Inflammatory macrophage (primary cell): Measurements from ENCODE around the gene GOPC.
"Not testable (repeated sequence)": the region's sequence is repeated elsewhere in the genome, so short reads cannot be mapped to it uniquely, and the experiment has no call there.

ENCODE experiments used
- DNase-seq, 2 donors: peaks; one replicate each; pipeline ENCODE4 v3.0.0-alpha.2; 2020 to 2022
- total RNA-seq, 18 experiments: gene quantifications; one replicate each; lab custom pipeline; 2026; ENCODE audit warnings: mixed read lengths in 6 of 18, inconsistent platforms in 2 of 18; lab: John Stamatoyannopoulos, UW

Gene GOPC
- total RNA-seq: 20.3 to 43.3 (median 32.2) reads per million in 18 experiments

DNA sequence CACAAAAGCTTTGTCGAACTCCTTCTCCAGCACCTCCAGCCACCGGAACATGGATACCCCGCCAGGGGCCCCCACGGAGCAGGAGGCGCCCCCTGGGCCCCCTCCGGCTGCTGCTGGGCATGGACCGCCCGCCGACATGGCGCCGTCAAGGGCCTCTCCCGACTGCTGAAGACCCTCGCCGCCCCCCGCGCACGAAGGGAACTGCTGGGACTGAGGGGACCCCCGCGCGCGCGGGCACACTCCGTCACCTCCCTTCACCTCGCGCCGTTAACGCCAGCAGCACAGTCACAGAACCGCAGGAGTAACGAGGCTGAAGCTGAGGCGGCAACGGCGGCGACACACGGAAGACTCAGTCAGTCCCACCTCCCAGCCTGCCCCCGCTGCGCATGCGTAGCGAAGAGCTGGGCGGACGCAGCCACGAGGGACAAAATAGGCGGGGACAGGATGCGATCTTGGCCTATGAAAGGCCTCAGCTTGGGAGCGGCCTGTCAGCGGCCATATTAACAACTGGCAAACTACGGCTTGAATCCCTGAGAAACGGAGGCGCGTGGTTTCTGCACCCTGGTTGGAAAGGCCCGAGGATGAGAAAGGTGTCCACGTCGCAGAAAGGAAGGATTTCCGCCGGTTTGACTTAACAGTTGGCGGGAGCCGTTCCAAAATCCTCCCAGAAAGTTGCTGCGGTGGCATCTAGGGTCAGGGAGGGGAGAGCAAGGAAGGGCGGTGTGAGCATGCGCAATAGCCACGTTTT is at the start of gene GOPC:
Gene GOPC (minus strand): TSS at position 361 of the 748 bp plus-strand sequence. CDS start 223 bp downstream, at position 138.
- peak; percentile 98 for DNase-seq

DNA sequence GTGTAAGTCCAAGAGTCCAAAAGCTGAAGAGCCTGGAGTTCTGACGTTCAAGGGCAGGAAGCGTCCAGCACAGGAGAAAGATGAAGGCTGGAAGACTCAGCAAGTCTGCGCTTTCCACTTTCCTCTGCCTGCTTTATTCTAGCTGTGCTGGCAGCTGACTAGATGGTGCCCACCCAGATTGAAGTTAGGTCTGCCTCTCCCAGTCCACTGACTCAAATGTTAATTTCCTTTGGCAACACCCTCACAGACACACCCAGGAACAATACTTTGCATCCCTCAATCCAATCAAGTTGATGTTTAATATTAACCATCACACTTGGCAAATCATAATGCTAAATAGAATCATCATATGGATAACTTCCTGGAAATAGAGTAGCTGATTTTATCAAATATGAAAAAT is 49.7 kb upstream of the GOPC start:
- not testable (repeated sequence) for DNase-seq

DNA sequence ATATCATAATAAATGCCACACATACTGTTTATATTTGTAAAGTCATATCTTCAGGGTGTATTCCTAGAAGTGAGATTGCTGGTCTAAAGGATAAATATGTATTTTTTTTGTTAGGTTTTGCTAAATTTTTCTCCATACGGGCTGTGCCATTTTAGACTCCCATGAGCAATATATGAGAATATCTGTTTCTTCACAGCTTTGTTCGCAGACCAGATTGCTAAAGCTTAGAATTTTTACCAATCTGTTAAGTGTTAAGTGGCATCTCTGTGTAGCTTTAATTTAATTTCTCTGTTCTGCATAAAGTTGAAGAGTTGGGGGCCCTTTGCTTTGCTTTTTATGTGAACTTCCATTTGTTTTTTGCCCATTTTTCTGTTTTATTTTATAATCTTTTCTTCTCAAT is 40.7 kb upstream of the GOPC start:
- no peak for DNase-seq

DNA sequence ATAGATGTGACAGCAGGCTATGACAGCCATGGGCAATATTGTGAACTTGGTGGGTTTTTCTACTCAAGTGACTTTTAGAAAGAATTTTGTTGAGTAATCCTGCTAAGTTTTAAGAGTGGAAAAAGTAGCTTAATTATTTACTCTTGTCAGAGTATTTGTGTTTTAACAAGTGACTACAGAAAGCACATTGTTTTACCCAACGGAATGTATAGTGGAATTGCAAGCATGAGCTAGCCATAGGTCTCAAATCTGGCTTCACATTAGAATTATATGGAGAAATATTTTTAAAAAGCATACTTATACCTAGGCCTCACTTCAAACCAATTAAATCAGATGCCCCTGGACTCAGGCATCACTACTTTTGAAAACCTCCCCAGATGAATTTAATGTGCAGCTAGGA is 35.5 kb upstream of the GOPC start:
- no peak for DNase-seq

DNA sequence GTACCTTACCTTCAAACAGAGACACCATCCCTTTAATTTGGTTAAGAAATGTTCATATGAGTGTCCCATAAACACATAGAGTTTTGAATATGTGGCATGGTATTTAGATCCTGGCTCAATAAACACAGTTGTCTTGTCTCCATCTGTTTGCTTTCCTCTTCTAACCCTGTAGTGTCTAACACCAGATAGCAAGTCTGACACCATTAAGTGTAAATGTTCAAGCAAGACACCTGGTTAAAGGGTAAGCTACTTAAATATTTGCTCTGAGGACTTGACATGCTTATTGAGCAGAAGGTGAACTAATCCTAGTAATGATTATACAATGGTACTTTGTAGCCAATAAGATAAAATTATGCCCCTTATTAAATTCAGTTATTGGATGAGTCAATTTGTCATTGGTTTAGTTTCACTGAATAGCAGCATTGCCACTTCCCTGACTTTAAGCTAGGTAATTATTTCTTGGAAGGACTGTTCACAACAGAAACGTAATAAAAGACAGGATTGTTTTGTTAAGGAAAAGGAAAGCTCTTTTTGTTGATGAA is 26.9 kb upstream of the GOPC start:
- DNase-seq: no peak

DNA sequence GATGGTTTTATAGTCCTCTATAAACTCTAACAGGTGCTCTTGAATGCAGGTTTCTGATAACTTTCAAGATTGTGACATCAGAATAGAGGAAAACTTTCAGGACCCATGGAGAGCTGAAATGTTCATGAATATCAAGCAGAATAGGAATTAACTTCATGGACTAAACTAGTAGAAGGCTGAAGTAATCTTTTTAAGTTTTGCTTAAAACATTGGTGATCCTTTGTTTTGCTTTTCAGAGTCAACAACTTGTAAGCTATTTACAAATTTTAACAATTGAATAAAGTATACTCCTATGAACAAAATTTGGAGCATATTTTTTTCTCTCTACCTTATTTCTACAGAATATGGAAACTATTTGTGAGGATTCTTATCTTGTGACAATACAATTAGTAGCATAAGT is 25.2 kb upstream of the GOPC start:
- no peak for DNase-seq

DNA sequence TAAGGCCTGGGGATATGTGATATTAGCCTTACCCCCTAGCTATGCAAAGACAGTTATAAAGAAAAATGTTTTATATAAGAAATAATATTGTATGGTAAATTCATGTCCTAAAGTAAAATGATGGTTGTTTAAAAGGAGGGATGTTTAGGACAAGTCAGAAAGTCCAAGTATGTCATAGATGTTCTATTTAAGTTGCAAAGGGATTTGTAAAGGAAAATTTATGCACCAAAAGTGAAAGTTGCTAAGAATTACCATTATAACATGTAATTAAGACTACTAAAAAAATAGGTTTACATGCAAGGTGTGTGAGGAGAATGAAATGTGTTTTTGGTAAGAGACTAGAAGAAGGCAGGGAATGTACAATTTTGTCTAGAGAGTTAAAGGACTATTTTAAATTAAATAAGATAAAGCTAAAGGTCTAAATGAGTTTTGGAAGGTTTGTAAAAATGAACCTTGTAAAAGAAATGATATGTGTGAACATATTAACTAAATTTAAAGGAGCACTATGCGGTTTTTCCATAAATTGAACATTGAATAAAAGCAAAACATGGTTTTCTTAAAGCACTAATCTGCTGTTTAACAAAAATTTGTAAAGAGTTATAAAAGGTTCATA is 22.7 kb upstream of the GOPC start:
- no peak for DNase-seq

DNA sequence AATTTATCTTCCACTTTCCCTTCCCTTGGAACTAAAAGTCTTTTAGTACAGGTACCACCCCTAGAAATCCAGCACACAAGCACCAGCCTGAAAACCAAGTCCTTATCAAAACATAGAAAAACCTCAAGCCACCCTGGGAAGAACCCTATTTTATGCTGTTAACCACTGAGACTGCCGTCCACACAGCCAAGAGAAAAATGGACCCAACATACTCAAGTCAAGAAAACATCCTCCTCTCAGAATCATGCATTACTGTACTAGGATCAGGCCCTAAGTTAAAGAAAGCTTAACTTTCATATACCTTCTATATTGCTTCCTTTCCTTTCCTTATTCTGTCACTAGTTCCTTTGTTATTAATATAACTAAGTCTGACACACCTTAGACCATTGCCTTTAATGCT is 16.9 kb upstream of the GOPC start:
- no peak for DNase-seq

DNA sequence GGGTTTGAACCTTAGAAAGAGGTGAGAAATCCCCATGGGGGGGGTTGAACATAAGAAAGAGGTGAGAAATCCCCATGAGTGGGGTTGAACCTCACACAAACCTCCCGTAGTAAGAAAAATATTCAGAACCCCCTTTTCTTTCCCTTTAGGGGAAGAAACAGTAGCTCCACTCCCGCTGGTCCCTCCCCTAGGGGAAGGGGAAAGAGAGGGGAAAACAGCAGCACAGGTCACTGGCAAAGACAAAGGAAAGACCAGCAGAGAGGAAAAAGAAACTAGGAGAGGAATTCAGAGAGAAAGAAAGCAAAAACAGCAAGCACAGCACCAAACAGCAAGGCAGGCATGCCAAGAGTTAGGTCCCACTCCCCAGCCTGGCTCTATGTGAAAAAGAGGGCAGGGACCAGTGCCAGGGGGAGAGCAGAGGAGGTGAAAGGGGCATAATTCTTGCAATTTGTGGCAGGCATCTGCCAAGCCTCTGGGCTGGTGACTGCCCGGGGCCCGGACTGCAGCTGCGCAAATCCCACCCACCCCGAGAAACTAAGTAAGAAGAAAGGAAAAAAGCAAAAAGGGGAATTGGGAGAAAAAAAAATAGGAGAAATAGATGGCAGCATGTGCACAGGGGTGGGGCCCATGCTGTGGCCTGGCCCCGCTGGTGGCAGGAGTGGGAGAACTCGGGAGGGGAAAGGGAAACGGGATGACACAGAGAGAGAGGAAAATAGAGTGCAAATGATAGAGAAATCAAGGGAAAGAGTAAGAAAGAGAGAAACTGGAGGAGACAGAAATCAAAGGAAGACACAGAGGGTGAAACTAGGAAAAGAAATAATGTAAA is 15.1 kb upstream of the GOPC start:
- no peak for DNase-seq

DNA sequence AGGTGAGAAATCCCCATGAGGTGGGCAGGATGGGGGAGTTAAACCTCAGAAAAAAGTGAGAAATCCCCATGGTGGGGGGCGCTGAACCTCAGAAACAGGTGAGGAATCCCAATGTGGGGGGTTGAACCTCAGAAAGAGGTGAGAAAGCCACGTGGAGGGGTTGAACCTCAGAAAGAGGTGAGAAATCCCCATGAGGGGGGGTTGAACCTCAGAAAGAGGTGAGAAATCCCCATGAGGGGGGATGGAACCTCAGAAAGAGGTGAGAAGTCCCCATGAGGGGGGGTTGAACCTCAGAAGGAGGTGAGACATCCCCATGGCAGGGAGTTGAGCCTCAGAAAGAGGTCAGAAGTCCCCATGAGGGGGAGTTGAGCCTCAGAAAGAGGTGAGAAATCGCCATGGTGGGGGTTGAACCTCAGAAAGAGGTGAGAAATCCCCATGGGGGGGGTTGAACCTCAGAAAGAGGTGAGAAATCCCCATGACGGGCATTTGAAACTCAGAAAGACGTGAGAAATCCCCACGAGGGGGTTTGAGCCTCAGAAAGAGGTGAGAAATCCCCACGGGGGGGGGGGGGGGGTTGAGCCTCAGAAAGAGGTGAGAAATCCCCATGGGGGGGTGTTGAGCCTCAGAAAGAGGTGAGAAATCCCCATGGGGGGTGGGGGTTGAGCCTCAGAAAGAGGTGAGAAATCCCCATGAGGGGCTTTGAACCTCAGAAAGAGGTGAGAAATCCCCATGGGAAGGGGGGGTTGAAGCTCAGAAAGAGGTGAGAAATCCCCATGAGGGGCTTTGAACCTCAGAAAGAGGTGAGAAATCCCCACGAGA is 14.3 kb upstream of the GOPC start:
- DNase-seq: no peak

DNA sequence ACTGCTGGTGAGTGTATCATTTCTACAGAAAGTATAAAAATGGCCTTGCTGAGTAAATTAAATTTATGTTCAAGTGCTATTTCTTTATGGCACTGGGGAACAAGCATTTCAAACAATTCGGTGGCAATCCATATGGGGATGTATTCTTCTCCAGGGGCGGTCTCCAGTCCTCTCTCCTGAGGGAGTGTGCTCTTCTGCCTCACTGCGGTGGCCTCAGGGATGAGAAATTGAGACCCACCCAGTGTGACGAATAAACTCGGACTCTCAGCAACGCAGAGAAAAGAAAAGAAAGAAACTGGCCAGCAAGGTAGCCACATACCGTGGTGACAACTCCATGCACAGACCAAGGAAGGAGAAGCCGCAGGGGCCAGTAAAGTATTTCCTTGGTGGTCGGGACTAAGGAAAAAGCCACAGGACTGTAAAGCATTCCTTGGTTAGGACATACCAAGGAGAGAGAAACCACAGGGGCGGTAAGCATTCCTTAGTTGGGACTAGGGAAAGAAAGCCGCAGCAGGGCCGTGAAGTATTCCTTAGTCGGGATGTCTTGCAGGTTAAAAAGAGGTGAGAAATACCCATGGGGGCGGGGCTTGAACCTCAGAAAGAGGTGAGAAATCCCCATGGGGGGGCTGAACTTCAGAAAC is 13.6 kb upstream of the GOPC start:
- no peak for DNase-seq

DNA sequence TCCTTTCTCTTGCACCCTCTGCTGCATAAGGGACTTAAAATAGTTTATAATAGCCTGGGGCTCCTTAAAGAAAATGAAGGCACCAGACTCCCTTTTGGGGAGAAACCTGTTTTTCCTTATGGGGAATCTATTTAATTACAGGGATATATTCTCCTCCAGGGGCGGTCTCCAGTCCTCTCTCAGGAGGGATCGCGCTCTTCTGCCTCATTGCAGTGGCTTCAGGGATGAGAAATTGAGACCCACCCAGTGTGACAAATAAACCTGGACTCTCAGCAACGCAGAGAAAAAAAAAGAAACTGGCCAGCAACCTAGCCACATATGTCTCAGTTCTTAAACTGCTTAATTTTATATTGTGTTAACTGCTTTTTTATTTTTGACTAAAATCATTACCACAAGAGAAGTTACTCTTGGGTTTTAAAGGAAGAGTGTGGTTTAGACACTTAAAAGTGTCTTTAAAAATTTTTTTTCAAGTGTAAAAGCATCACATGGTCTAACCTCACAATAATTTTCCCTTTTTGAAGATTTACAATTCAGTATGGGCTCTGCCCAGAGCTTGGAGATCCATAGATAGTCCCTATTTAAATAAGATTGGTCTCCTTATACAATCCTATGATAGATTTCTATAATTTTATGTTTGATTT is 11.7 kb upstream of the GOPC start:
- no peak for DNase-seq

DNA sequence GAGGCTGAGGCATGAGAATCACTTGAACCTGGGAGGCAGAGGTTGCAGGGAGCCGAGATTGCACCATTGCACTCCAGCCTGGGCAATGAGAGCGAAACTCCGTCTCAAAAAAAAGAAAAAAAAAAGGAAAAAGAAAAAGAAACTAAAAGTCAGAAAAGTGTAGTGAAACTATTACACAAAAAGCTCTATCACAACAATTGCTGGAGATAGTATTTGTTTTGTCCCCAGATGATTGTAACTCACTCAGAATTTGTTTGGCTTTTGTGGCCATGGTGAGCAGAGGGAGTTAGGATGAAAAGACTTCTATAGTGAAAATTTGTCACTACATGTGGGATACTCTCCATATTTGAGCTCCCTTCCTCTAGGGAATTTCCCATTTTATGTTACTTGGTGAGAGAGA is 5.2 kb upstream of the GOPC start:
- peak in 1 of 2 donors; percentile 20 for DNase-seq

DNA sequence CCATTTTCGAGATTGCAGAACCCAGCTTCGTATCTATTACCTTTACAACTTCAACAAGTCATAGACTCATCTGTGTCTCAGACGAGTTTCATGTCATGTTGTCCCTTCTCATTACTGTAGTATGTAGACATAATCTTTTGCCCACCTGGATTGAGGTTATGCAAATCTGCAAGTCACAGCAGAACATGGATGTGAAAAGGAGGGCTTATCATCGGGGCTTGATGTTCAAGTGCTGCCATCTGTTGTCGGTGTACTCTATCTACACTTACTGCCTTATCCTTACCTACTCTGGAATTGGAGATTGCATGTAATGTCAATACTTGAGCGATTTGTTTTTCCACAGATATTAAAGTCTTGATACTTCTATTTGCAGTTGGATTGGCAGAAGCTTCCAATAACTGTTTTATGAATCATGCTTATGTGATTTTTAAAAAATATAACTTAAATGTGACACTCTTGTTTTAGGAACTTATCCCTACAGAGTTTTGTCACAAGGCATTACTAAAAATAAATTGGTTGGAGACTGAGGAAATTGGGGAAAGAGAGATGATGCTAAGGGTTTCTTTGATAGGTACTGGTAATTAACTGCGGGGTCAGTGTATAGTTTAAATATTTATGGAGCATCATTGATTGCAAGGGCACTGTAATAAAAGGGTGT is 3.0 kb upstream of the GOPC start:
- peak; percentile 52 to 60 for DNase-seq

DNA sequence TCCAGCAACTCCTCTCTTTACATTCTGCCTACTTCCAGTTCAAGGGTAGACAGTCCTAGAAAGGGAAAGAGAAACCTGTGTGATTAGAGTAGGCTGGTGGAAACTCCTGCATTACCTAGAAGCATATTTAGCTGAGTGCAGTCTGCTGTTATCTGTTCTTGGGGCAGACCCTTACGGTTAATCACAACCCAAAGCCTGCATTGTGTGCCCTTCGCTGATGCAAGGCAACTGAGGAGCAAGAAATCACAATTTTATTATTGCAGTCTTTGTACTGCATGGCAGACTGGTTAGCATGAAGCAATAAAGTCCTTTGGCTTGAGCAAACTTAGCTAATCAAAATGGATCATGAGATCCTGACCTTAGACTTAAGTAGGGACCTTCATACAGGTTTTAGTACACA is 1.5 kb upstream of the GOPC start:
- DNase-seq: no peak

DNA sequence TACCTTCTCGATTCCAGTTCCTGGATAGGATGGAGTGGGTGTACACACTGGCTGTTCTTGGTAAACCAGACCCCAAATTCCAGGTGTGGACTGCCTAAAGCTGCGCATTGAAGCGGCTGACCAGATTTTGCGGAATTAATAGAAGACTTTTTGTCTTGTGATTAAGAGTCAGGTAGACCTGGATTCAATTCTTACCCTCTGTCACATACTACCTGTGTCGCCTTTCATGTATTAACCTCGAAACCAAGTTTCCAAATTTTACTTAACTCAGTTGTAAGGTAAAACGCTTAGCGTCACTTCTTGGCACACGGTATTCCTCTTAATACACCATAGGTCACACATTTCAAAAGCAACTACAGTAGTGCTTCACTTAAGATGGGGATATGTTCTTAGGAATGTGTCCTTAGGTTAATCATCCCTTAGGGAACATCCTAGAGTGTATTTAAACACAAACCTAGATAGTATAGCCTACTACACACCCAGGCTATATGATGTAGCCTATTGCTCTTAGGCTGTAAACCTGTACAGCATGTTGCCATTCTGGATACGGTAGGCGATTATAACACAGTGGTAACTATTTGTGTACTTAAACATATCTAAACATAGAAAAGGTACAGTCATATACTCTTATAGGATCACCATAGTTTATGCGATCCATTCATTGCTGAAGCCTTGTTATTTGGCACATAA is 733 bp upstream of the GOPC start:
- no peak for DNase-seq

DNA sequence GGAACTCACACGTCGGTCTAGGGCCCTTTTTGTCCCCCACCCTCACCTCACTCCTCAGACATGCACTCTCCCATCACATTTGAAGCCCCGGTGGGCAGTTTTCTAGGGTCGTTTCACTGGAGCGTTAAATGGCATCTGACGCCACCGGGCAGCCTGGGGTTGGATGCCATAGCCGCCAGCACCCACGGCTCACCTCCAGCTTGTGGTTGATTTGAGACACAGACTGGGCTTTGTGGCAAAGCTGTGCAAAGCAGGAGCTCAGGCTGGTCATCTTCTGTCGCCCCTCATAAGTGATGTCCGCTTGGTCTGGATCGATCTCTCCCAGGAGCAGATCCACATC is 530 bp downstream of the GOPC start:
- peak in 1 of 2 donors; percentile 3 for DNase-seq

DNA sequence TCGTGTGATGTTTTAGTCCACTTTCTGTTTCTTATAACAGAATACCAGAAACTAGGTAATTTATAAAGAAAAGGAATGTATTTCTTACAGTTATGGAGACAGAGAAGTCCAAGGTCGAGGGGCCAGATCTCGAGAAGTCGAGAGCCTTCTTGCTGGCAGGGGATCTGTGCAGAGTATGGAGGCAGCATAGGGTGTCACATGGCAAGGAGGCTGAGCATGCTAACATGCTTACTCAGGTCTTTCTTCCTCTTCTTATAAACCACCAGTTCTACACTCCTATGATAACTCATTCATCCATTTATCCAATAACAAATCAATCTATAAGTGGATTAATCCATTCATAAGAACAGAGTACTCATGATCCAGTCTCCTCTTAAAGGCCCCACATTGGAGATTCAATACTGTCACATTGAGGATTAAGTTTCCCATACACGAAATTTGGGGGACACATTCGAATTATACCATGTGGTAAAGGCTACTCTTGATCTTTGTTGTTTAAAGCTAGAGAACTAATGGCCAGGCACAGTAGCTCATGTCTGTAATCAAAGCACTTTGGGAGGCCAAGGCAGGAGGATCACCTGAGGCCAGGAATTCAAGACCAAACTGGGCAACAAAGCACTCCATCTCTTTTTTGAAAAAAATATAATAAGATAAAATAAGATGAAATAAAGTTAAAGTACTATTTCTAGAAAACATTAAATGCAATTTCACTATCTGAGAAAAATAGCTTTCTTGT is 2.1 kb downstream of the GOPC start:
- no peak for DNase-seq

DNA sequence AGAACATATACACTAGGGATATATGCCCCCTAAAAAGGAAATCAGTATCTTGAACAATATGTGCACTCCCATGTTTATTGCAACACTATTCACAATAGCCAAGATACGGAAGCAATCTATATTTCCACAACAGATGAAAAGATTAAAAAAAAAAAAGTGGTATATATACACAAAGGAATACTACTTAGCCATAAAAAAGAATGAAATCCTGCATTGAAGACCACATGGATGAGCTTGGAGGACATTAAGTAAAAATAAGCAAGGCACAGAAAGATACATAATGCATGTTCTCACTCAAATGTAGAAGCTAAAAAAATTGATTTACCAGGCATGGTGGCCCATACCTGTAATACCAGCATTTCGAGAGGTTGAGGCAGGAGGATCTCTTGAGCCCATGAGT is 4.6 kb downstream of the GOPC start:
- DNase-seq: no peak
